GM19351 (cell line): ENCODE data around the gene STAT5B.
"Not testable (repeated sequence)": the region's sequence is repeated elsewhere in the genome, so short reads cannot be mapped to it uniquely, and the experiment has no call there.

Source experiments
- ATAC-seq: cut with Tn5 transposase; IDR thresholded peaks from one replicate; pipeline ENCODE4 v1.9.1; 2021; ENCODE audit warnings: mild to moderate bottlenecking, moderate library complexity; ENCODE audit not compliant: unreplicated experiment

STAT5B gene

GRCh38 chr17:42276359-42276608 is at the start of gene STAT5B:
STAT5B (minus strand) TSS chr17:42276391; CDS start chr17:42232127, 44,264 bp downstream.
- no peak for ATAC-seq

- ATAC-seq = no peak
Measured at GRCh38 chr17:42325026-42325425, 48.8 kb upstream of the STAT5B start.

GRCh38 chr17:42323268-42323773 is 47.1 kb upstream of the STAT5B start:
- no peak for ATAC-seq

- ATAC-seq = no peak
Measured at GRCh38 chr17:42322382-42323267, 46.4 kb upstream of the STAT5B start.

- ATAC-seq = no peak
Measured at GRCh38 chr17:42321555-42321954, 45.4 kb upstream of the STAT5B start.

GRCh38 chr17:42317967-42318366 is 41.8 kb upstream of the STAT5B start:
- ATAC-seq = not testable (repeated sequence)

- no peak for ATAC-seq
Measured at GRCh38 chr17:42317266-42317845, 41.2 kb upstream of the STAT5B start.

- ATAC-seq = no peak
Measured at GRCh38 chr17:42316755-42317154, 40.6 kb upstream of the STAT5B start.

GRCh38 chr17:42315402-42316156 is 39.4 kb upstream of the STAT5B start:
- ATAC-seq = no peak

GRCh38 chr17:42313773-42314566 is 37.8 kb upstream of the STAT5B start:
- no peak for ATAC-seq

- no peak for ATAC-seq
Measured at GRCh38 chr17:42313389-42313772, 37.2 kb upstream of the STAT5B start.

GRCh38 chr17:42312285-42313130 is 36.3 kb upstream of the STAT5B start:
- ATAC-seq = no peak

- no peak for ATAC-seq
Measured at GRCh38 chr17:42312035-42312284, 35.8 kb upstream of the STAT5B start.

GRCh38 chr17:42311240-42312034 is 35.2 kb upstream of the STAT5B start:
- no peak for ATAC-seq

GRCh38 chr17:42310787-42311215 is 34.6 kb upstream of the STAT5B start:
- ATAC-seq = no peak

- no peak for ATAC-seq
Measured at GRCh38 chr17:42309986-42310786, 34.0 kb upstream of the STAT5B start.

GRCh38 chr17:42309142-42309541 is 33.0 kb upstream of the STAT5B start:
- ATAC-seq = no peak

GRCh38 chr17:42308446-42308845 is 32.3 kb upstream of the STAT5B start:
- no peak for ATAC-seq
